22Rv1 (cell line): ENCODE results near the gene RAB3C.

Experiments used
- CTCF ChIP-seq: fragments of 450-650 bp; IDR thresholded peaks from 2 replicates; pipeline ENCODE4 v1.5.1; 2017; ENCODE audit warnings: mild to moderate bottlenecking
- ZFX ChIP-seq: fragments of 450-650 bp; IDR thresholded peaks from 2 replicates; pipeline ENCODE4 v1.6.1; 2017; ENCODE audit warnings: antibody characterized with exemption, borderline replicate concordance

GRCh38 chr5:58699762-58700118 is 116.9 kb downstream of the RAB3C start:
- TF ChIP-seq CTCF, result no peak
- TF ChIP-seq ZFX, result no peak
